Adrenal gland (tissue), 5 donors: ENCODE data around the gene UNC13D.

Experiments used
- POLR2A ChIP-seq, 2 donors: fragments of 450-650 bp; IDR thresholded peaks; one replicate each; pipeline ENCODE4 v1.6.1; 2017; ENCODE audit warnings: antibody characterized with exemption in 2 of 2, mild to moderate bottlenecking in 2 of 2, moderate library complexity in 1 of 2
- TF ChIP-seq, protein P1 (sequence below), 6 experiments: fragments of 450-650 bp in 4 of 6; fragments of 200-600 bp in 2 of 6; sonication (generic) in 1 of 6; IDR thresholded peaks; 1 replicate in 5 of 6; 2 replicates in 1 of 6; pipeline versions ENCODE4 v1.5.1 to v1.8.0; 2016 to 2021; ENCODE audit warnings: antibody characterized with exemption in 6 of 6, mild to moderate bottlenecking in 2 of 6, moderate library complexity in 1 of 6
- donor health status: DM: no; HTN: no; CAD: no.

DNA sequence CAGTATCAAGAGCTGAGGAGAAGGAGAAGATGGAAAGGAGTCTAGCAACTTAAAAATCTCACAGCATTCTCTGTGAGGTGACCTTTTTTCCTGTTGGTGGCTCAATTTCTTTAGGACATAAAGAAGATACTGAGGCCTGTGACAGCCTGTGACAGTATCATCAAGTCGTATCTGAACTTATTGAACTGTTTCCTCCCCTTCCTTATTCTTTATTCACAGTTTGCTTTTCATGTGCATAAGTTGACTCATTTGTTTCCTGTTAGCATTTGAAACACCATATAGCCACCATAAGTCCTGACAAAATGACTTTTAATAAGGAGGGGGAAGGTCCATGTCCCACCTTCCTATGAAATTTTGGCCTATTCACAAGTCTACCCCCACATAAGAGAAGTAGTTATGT is 50.7 kb downstream of the UNC13D start:
- TF ChIP-seq, protein P1, sequence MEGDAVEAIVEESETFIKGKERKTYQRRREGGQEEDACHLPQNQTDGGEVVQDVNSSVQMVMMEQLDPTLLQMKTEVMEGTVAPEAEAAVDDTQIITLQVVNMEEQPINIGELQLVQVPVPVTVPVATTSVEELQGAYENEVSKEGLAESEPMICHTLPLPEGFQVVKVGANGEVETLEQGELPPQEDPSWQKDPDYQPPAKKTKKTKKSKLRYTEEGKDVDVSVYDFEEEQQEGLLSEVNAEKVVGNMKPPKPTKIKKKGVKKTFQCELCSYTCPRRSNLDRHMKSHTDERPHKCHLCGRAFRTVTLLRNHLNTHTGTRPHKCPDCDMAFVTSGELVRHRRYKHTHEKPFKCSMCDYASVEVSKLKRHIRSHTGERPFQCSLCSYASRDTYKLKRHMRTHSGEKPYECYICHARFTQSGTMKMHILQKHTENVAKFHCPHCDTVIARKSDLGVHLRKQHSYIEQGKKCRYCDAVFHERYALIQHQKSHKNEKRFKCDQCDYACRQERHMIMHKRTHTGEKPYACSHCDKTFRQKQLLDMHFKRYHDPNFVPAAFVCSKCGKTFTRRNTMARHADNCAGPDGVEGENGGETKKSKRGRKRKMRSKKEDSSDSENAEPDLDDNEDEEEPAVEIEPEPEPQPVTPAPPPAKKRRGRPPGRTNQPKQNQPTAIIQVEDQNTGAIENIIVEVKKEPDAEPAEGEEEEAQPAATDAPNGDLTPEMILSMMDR (IDR thresholded peaks at IDR 0.05) = no peak
- TF ChIP-seq POLR2A (IDR thresholded peaks at IDR 0.05) = no peak
